Suppressor macrophage treated with lipopolysaccharide for 4 hours (primary cell): ENCODE results near the gene APLP2.
A peak's percentile ranks its signal among the peaks of the same experiment; 100 is the strongest.
"Not testable (repeated sequence)": the region's sequence is repeated elsewhere in the genome, so short reads cannot be mapped to it uniquely, and the experiment has no call there.

Experiments
- DNase-seq: peaks from one replicate; pipeline ENCODE4 v3.0.0-alpha.2; 2020

APLP2 gene

GRCh38 chr11:130061017-130061416, 8.7 kb upstream of the APLP2 start:
- DNase-seq: no peak

GRCh38 chr11:130062026-130062425, 7.7 kb upstream of the APLP2 start:
- no peak for DNase-seq

GRCh38 chr11:130063451-130063850, 6.2 kb upstream of the APLP2 start:
- no peak for DNase-seq

- peak; percentile 16 for DNase-seq
These were observed 5.1 kb upstream of the APLP2 start for GRCh38 chr11:130064596-130064995.

GRCh38 chr11:130066338-130066737, 3.4 kb upstream of the APLP2 start:
- no peak for DNase-seq

GRCh38 chr11:130068546-130068985, 1.1 kb upstream of the APLP2 start:
- no peak for DNase-seq

GRCh38 chr11:130068986-130069658, 572 bp upstream of the APLP2 start:
- DNase-seq: peak; percentile 67

GRCh38 chr11:130070109-130070845, 583 bp downstream of the APLP2 start:
- DNase-seq: peak; percentile 56

GRCh38 chr11:130070846-130071200, 1.1 kb downstream of the APLP2 start:
- DNase-seq: peak; percentile 45

- peak; percentile 51 for DNase-seq
These were observed 1.6 kb downstream of the APLP2 start for GRCh38 chr11:130071211-130071712.

- DNase-seq: no peak
These were observed 5.0 kb downstream of the APLP2 start for GRCh38 chr11:130074736-130075135.

- no peak for DNase-seq
These were observed 7.2 kb downstream of the APLP2 start for GRCh38 chr11:130076778-130077481.

GRCh38 chr11:130077671-130078070, 8.0 kb downstream of the APLP2 start:
- no peak for DNase-seq

- DNase-seq: no peak
These were observed 8.4 kb downstream of the APLP2 start for GRCh38 chr11:130078080-130078479.

- DNase-seq: peak; percentile 62
These were observed 16.1 kb downstream of the APLP2 start for GRCh38 chr11:130085671-130086290.

- peak; percentile 38 for DNase-seq
These were observed 17.0 kb downstream of the APLP2 start for GRCh38 chr11:130086669-130087068.

GRCh38 chr11:130087294-130087926, 17.7 kb downstream of the APLP2 start:
- DNase-seq: no peak

- DNase-seq: no peak
These were observed 18.5 kb downstream of the APLP2 start for GRCh38 chr11:130088217-130088616.

- no peak for DNase-seq
These were observed 19.4 kb downstream of the APLP2 start for GRCh38 chr11:130088919-130089673.

GRCh38 chr11:130089674-130090073, 20.0 kb downstream of the APLP2 start:
- DNase-seq: no peak

GRCh38 chr11:130090517-130090916, 20.8 kb downstream of the APLP2 start:
- not testable (repeated sequence) for DNase-seq

- not testable (repeated sequence) for DNase-seq
These were observed 21.5 kb downstream of the APLP2 start for GRCh38 chr11:130091169-130091568.
